PC-3 (cell line): ENCODE data around the gene EPHA2.

Experiments
- CTCF ChIP-seq: fragments of 300-600 bp; sonication (generic); conservative IDR thresholded peaks from 2 replicates; pipeline ENCODE4 v1.5.1; 2017; ENCODE audit warnings: antibody characterized with exemption, low read depth, mild to moderate bottlenecking, low read length
- EZH2phosphoT487 ChIP-seq: fragments of 300-600 bp; sonication (generic); IDR thresholded peaks from 2 replicates; pipeline ENCODE4 v1.6.1; 2018; ENCODE audit warnings: mild to moderate bottlenecking, antibody characterized with exemption, low read length, borderline replicate concordance

GRCh38 chr1:16122916-16123315, 33.0 kb downstream of the EPHA2 start:
- TF ChIP-seq EZH2phosphoT487 (no peak), CTCF (no peak)
